HG02571 (cell line): ENCODE results near the gene GIPR.
"Not testable (repeated sequence)": the region's sequence is repeated elsewhere in the genome, so short reads cannot be mapped to it uniquely, and the experiment has no call there.

ENCODE experiments used
- ATAC-seq: cut with Tn5 transposase; IDR thresholded peaks from one replicate; pipeline ENCODE4 v1.9.1; 2021; ENCODE audit warnings: mild to moderate bottlenecking, moderate library complexity; ENCODE audit not compliant: unreplicated experiment

GIPR gene

DNA sequence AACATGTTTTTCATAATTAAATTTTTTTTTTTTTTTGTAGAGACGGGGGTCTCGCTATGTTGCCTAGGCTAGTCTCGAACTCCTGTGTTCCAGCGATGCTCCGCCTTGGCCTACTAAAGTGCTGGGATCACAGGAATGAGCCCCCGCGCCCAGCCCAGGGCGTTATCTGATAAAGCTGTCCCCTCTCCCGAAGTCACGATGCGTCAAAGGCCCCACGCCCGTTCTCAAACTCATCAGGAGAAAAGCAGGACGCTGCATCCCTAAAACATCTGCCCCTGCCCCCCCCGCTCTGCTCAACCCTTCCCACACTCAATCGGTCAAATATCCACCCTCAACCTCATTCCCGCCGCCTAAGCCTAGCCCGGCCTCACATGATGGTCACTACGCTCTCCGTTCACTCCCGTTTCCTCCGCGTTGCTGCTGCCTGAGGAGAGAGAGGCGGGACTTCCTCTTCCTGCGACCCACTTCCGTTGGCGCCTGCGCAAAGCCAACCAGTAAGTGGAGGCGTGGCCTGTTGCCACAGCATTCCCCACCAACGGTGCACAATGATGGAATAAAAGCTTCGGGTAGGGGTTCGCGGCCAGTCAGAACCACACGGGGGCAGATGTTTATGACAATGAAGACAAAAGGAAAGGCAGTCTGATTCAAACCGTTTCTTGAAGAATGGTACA lies 23.6 kb downstream of the GIPR start, which contains the start of gene SNRPD2:
Gene SNRPD2, minus strand, starts transcription at position 438 of the 671 bp plus-strand sequence. Its CDS starts 65 bp downstream, at position 373.
- ATAC-seq = peak; percentile 47

DNA sequence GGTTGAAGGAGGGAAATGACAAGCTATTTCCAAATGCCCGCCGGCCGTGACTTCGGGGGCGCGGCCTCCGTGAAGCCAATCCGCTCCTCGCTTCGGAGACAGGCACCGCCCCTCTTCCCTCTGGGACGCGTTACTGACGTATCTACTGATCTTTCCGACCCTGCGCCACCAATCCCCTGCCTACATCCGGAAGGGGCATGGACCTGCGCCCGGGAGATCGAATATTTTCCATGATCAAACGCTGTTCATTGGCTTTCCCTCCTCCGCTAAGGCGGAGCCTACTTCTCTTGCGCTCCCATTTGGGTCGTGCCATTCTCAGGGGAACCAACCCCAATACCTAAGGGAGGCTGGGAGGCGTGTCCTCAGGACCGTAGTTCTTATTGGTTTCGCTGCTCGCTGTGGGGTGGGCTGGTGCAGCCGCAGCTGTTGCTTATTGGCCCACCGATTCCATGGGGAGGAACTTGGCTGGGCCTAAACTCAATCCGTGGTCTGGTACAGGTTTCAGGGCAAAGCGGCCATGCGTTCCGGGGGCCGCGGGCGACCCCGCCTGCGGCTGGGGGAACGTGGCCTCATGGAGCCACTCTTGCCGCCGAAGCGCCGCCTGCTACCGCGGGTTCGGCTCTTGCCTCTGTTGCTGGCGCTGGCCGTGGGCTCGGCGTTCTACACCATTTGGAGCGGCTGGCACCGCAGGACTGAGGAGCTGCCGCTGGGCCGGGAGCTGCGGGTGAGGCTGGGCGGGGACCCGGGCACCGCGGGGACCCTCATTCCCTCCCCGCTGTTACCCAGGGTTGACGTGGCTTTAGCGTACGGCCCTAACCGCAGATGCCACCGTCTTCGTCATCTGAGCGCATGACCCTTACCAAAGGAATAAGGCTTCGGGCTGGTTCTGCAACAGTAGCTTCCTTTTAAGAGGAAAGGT lies 24.4 kb downstream of the GIPR start, which contains the start of gene QPCTL:
Gene QPCTL, plus strand, starts transcription at position 480 of the 919 bp plus-strand sequence. Its CDS starts 38 bp downstream, at position 518.
- peak; percentile 87 for ATAC-seq

DNA sequence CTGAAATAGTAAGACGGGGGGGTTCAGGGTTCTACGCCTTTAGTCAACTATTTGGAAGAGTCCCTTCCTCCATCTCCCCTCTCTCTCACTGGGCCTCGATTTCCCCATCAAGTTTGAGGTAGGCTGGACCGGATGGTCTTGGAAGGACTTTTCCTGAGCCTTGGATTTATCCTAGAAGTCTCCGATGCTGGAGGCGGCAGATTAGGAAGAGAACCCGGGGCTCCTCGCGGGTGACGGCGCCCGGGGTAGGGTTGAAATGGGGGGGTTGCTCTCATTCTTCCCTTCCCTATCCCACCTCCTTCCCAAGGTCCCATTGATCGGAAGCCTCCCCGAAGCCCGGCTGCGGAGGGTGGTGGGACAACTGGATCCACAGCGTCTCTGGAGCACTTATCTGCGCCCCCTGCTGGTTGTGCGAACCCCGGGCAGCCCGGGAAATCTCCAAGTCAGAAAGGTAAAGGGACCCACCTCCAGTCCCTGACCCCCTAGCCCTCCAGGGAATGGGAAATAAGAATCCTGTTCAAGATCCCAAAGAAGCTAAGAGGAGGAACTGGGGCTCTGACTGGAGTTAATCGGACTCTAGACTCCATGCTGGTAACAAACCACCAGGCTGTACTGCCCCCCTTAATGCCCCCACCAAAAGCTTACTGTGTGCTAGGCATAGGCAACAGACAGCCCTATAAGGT lies 25.2 kb downstream of the GIPR start:
- ATAC-seq = no peak

DNA sequence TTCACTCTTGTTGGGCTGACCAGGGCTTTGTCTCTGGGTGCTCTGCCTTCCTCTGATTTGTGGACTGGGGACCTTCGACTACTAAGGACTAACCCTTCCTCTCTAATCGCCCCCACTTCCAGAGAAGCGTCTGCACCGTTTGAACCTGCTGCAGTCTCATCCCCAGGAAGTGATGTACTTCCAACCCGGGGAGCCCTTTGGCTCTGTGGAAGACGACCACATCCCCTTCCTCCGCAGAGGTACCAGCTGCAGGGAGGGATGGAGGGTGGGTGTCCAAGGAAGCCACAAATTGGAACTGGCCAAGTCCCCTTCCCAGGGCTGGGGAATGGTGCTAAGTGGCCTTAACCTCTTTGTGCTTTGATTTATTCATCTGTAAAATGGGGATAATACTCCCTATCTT lies 33.7 kb downstream of the GIPR start:
- ATAC-seq = no peak

DNA sequence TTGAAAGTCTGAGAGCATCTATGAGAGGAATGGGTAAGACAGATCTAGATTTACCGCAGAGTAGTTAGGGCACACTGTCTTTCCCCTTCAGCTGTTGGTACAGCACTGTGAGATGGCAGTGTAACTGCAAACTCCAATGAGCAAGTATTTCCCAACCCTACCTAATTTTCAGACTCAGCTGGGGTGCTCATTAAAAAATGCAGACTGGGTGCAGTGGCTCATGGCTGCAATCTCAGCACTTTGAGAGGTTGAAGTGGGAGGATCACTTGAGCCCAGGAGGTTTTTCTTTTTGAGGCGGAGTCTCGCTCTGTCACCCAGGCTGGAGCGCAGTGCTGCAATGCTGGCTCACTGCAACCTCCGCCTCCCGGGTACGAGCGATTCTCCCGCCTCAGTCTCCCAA lies 37.1 kb downstream of the GIPR start:
- no peak for ATAC-seq

DNA sequence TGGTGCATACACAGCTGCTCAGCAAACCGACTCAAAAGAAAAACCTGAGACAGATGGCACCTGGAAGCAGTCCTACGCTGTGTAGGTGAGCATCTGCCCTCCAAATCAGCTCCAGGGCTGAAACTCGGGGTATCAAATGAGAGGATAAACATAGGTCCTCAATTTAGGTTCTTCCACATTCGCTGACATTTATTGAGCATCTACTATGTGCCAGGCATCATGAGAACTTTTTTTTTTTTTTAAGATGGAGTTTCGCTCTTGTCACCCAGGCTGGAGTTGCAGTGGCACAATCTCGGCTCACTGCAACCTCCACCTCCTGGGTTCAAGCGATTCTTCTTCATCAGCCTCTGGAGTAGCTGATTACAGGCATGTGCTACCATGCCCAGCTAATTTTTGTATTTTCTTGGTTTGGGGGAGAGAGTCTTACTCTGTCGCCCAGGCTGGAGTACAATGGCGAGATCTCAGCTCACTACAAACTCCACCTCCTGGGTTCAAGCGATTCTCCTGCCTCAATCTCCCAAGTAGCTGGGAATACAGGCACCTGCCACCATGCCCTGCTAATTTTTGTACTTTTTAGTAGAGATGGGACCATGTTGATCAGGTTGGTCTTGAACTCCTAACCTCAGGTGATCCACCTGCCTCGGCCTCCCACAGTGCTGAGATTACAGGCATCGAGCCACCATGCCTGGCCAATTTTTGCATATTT lies 37.8 kb downstream of the GIPR start:
- no peak for ATAC-seq

DNA sequence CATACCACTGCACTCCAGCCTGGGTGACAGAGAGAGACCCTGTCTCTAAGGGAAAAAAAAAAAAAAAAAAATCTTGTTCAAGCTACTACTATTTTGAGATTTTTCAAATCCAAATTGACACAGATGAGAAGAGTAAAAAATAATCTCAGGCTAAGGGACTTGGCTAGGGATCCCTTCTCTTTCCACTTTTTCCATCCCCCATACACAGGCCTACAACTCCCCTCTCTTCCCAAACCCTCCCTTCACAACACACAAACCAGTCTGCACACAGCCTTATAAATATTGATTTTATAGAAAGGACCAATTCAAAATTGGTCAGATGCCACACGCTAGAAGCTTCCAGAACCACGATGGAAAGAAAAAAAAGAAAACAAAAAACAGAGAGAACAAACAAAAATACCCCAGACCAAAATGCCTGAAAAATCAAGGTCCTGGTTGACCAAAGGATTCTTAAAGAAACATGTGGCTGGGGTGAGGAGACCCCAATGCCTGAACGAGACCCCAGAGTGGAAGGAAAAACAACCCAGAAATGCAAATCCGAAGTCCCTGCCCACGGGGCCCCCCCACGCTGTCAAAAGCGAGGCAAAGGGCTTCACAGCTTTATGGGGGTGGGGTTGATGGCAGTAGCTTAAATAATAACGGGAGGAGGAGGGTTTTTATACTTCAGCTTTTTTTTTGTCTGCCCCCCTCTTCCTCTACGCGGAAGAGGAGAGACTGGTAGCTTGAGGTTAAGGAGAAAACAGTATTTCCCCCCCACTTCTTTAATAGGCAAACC lies 42.5 kb downstream of the GIPR start:
- ATAC-seq = no peak

DNA sequence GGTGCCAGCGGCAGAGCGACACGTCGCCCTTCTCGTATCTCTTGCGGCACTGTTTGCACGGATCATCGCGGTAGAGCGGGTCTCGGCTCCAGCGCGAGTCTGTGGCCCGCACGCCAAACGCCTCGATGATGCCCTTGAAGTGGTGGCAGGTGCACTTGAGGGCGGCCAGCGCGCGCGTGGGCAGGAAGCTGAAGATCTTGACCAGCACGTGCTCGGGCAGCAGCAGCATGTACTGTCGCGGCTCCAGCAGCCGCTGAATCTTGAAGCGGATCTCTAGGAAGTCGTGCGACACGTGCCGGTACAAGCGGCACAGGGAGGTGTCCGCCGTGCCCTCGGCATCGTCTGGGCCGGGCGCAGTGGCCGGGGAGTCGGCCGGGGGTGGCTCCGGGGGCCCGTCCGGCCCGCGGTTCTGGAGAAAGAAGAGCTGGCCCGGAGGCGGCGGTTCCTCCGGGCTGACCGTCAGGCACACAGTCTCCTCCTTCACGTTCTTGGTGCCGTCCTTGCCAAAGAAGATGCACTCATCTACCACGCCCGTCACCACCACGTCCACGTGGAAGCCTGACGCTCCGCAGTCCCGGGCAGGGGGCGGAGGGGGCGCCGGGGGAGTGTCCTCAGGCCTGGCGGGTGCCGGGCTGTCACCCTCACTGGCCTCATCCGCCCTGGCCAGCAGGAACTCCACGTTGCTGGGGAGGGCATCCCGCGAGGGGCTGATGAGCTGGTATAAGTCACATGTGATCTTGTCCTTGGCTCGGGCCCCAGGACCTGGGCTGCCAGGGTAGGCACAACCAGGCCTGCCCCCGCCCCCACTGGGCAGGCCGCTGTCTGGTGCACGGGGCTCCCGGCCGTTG lies 44.1 kb downstream of the GIPR start:
- no peak for ATAC-seq

DNA sequence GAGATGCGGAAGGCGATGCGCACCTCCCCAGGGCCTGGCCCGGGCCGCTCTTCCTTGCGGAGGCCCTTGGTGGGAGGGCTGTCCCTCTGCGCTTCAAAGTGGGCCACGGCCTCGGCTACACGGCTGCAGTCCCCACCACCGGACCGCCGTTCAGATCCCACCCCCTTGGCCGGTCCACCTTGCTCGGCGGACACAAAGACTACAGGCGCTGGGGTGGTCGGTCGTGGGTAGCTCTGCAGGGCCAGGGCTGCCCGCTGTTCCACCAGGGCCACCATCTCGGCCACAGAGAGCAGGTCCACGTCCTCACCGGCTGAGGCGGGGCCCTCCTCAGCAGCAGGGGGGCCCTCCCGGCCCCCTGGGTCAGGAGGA lies 44.7 kb downstream of the GIPR start:
- no peak for ATAC-seq

DNA sequence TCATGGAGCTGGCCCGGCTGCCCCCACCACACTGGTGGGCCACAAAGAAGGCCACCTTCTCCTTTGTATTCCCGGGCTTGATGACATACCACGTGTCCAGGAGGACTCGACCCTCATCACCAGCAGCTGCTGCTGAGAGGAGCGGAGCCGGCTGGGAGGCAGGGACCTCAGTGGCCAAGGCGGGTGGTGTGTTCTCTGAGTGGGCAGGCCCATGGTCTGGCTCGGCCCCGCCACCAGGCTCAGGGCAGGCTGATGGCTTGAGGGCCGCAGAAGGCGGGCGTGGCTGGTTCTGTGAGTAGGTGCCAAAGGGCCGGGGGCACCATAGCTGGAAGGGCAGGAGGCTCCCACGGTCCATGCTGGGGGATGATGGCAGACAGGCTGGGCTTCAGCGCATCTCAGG lies 45.1 kb downstream of the GIPR start:
- ATAC-seq = no peak

DNA sequence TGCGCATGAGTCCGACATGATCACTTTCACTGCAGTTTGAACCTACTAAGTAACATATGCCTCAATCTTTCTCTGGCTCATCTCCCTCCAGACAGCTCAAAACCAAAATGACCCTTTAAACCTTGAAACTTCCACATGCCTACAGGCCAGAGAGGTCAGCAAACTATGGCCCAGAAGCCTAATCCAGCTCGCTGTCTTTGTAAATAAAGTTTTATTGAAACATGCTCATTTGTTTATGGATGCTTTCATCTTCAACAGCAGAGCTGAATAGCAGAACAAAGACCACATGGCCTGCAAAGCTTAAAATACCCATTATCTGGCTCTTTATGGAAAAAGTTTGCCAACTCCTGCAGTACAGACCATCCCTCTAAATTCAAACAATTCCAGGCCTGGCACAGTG lies 47.1 kb downstream of the GIPR start:
- ATAC-seq = no peak

DNA sequence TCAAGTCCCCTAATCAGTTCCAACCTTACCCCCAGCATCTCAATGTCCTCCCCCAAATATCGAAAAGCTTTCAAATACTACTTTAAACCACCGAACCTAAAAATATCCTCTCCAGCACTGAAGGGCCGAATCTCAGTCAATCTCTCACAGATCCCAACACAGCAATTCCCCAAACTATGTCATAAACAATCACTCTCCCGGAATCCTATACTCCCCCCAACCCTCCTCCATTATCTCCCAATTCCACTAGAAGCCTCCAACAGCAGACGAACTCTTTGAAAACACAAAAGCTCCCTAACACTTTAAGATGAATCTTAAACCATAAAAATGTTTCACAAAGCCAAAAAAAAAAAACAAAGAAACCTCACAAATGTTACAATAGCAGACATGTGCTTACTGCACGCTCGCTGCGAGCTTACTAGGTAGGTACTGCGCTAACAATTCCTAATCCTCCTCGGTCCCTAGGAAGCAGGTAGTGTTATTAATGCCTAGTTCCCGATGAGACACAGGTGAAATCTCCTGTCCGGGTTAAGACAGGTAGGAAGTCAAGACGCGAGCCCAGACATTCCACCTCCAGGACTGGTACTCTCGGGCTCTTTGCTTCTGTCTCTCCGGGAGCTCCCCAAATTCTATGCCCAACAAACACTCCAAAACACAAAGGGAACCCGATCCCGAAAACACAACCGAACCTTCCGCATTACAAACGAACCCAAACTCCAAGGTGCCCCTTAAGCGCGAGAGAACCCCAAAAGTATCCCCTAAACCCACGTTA lies 48.5 kb downstream of the GIPR start:
- no peak for ATAC-seq

DNA sequence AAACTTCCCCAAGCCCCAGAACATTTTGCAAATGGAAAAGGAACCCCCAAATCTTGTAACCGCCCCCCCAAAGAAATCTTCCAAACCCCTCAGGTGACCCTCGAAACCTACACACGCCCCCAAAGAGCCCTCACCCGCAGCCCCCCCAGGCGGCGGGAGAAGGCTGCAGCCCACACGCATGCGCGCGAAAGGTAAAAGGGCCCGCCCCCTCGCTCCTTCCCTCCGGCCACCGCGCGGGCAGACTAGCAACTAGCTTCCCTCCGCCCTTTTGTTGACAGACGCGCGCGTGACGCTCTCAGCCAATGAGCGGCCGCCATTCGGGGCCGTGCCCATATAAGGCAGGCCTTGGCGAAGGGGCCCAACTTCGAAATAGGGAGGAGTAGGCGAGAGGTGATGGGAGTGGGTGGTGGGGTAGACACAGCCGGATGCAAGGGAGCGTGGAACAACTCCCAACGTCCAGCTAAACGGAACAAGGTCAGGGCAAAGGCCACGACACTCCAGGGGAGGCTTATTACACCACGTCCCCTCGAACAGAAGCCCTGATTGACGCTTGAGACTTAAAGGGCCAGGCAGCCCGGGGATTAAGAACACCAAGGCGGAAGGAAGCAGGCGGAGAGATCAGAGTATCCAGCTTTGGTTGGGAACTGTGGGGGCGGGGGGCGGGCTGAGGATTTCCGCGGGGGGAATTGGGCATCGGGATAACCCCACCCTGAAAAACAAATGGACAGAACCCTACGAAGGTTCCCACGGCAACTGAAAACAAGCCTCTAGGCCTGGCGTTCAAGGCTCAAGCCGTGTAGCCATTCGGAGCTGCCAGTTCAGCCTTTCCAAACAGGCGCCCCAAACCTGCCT lies 49.3 kb downstream of the GIPR start:
- ATAC-seq = peak; percentile 93

DNA sequence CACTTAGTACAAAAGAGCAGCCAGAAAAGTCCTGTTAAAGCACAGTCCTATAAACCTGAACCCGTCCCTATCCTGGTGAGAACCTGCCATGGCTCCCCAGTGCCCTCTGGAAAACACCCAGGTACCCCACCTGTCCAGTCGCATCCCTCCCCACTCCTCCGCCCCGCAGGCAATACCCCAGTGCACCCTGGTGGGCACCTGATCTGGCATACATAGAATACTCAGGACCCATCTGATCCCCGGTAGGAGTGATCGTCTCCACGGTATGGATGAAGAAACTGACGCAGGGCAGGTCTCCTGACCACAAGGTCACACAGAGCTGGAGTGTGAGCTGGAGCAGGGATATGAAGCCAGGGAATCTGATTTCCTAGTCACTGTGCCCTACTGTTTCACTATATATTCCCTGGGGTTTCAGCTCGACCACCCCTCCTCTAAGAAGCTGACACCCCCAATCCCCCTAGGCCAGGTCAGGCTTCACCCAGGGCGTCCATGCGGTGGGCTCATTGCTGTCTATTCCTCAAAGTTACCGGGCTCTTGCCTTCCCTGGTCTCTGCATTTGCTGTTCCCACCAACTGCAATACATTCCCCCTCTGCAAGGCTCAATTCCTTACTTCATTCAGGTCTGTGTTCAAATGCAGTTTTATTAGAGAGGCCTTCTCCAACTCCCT lies 50.1 kb downstream of the GIPR start:
- no peak for ATAC-seq

DNA sequence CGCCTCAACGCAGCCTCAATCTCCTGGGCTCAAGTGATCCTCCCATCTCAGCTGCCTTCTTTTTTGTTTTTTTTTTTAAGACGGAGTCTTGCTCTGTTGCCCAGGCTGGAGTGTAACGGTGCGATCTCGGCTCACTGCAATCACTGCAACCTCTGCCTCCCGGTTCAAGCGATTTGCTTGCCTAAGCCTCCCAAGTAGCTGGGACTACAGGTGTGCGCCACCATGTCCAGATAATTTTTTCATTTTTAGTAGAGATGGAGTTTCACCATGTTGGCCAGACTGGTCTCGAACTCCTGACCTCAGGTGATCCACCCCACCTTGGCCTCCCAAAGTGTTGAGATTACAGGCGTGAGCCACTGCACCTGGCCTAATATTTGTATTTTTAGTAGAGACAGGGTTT lies 52.0 kb downstream of the GIPR start:
- not testable (repeated sequence) for ATAC-seq

DNA sequence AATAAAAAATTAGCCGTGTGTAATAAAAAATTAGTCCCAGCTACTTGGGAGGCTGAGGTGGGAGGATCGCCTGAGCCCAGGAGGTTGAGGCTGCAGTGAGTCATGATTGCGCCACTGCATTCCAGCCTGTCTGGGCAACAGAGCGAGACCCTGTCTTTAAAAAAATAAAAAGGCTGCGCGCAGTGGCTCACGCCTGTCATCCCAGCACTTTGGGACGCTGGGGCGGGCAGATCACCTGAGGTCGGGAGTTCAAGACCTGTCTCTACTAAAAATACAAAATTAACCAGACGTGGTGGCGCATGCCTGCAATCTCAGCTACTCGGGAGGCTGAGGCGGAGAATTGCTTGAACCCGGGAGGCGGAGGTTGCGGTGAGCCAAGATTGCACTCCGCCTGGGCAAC lies 60.7 kb downstream of the GIPR start:
- ATAC-seq = not testable (repeated sequence)

DNA sequence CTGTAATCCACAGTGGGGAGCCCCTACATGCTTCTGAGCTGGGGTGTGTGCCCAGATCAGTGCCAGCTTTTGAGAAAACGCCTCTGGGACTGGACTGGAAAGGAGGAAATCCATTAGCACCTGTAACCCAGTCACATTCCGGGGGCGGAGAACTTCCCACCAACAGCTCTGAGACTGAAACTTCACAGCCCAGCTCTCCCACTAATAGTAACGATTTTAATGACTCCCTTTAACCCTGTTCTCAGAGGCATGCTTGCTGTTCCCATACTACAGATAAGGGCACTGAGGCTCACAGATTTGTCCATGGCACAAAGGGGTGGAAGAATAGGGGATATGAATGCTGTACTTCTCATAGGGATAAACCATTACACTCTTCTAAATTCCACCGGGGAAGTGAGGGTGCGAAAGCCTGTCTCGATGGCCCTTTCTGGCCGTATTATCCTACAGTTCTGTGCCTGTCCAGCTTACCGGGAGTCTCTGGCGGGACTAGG lies 61.8 kb downstream of the GIPR start:
- ATAC-seq = no peak
